Measurements from ENCODE around the gene GAS2L3.

GAS2L3 gene

GRCh38 chr12:100652488-100652887 lies 79.0 kb downstream of the GAS2L3 start:
- no peak for FAIRE-seq

GRCh38 chr12:100656141-100656540 lies 82.7 kb downstream of the GAS2L3 start:
- no peak for FAIRE-seq
- DNase-seq (ENCODE audit: insufficient read length, low spot score): no peak

More at GRCh38 chr12:100652488-100652887, 79.0 kb downstream of the GAS2L3 start:
- DNase-seq (ENCODE audit: insufficient read length, low spot score): no peak

- FAIRE-seq: peak; percentile 53
- DNase-seq (ENCODE audit: insufficient read length, low spot score): no peak
These were observed 83.4 kb downstream of the GAS2L3 start for GRCh38 chr12:100656856-100657255.

- no peak for DNase-seq (ENCODE audit: insufficient read length, low spot score)
- FAIRE-seq: no peak
These were observed 87.9 kb downstream of the GAS2L3 start for GRCh38 chr12:100661300-100661951.

- no peak for FAIRE-seq
- DNase-seq (ENCODE audit: insufficient read length, low spot score): no peak
These were observed 93.1 kb downstream of the GAS2L3 start for GRCh38 chr12:100666588-100666987.

- DNase-seq (ENCODE audit: insufficient read length, low spot score): peak; percentile 48
- FAIRE-seq: peak; percentile 83
These were observed 95.6 kb downstream of the GAS2L3 start for GRCh38 chr12:100668945-100669536.

GRCh38 chr12:100669922-100670321 lies 96.4 kb downstream of the GAS2L3 start:
- DNase-seq (ENCODE audit: insufficient read length, low spot score) (no peak), FAIRE-seq (no peak)

- DNase-seq (ENCODE audit: insufficient read length, low spot score) (no peak), FAIRE-seq (no peak)
These were observed 98.1 kb downstream of the GAS2L3 start for GRCh38 chr12:100671396-100672074.

- DNase-seq (ENCODE audit: insufficient read length, low spot score) (peak; percentile 13), FAIRE-seq (no peak)
These were observed 98.7 kb downstream of the GAS2L3 start for GRCh38 chr12:100672075-100672592.

GRCh38 chr12:100674036-100674888 lies 100.8 kb downstream of the GAS2L3 start:
- DNase-seq (ENCODE audit: insufficient read length, low spot score) (no peak), FAIRE-seq (no peak)
